Karpas-422 (cell line): Measurements from ENCODE around the gene QPCT. TPM values are rescaled to one million over a fixed set of nuclear protein-coding genes. Genes with fewer than 3 reads are reported as not detected.

Experiments
- DNase-seq: peaks from one replicate; pipeline ENCODE4 v3.0.0-alpha.2; 2015
- H2AFZ ChIP-seq: fragments of 200-600 bp; sonication (generic); 2 replicates; pipeline ENCODE4 v1.6.1; 2014; ENCODE audit warnings: antibody characterized with exemption, low read length, mixed read lengths
- H3K27ac ChIP-seq: fragments of 200-600 bp; sonication (generic); 2 replicates; pipeline ENCODE4 v1.5.1; 2014; ENCODE audit warnings: mild to moderate bottlenecking, low read length, moderate library complexity
- H3K27me3 ChIP-seq: fragments of 200-600 bp; sonication (generic); 2 replicates; pipeline ENCODE4 v1.6.1; 2014; ENCODE audit warnings: low read length, mixed read lengths
- H3K36me3 ChIP-seq: fragments of 200-600 bp; sonication (generic); 2 replicates; pipeline ENCODE4 v1.6.1; 2014; ENCODE audit warnings: low read length, mixed read lengths; ENCODE audit not compliant: insufficient read depth
- H3K4me1 ChIP-seq: fragments of 200-600 bp; sonication (generic); 2 replicates; pipeline ENCODE4 v1.6.1; 2014; ENCODE audit warnings: mild to moderate bottlenecking, low read length, mixed read lengths
- H3K4me2 ChIP-seq: fragments of 200-600 bp; sonication (generic); 2 replicates; pipeline ENCODE4 v1.6.1; 2014; ENCODE audit warnings: low read length, low read depth, mild to moderate bottlenecking; ENCODE audit not compliant: poor library complexity, severe bottlenecking
- H3K4me3 ChIP-seq: fragments of 200-600 bp; sonication (generic); 2 replicates; pipeline ENCODE4 v1.5.1; 2014; ENCODE audit warnings: mild to moderate bottlenecking, antibody characterized with exemption, low read length, mixed read lengths
- H3K79me2 ChIP-seq: fragments of 200-600 bp; sonication (generic); 2 replicates; pipeline ENCODE4 v1.6.1; 2014; ENCODE audit warnings: mild to moderate bottlenecking, low read length, mixed read lengths
- H3K9ac ChIP-seq: fragments of 200-600 bp; sonication (generic); 2 replicates; pipeline ENCODE4 v1.6.0; 2014; ENCODE audit warnings: low read length
- H3K9me2 ChIP-seq: fragments of 200-600 bp; sonication (generic), shearing (Covaris generic); replicated peaks from 2 replicates; pipeline ENCODE4 v1.6.0; 2014; ENCODE audit warnings: mild to moderate bottlenecking, low read length, moderate library complexity; ENCODE audit not compliant: insufficient read depth
- H3K9me3 ChIP-seq: fragments of 300-700, 200-600 bp; sonication (generic); 2 replicates; pipeline ENCODE4 v1.6.1; 2014; ENCODE audit warnings: low read length, mixed read lengths
- H4K20me1 ChIP-seq: fragments of 200-600 bp; sonication (generic); 2 replicates; pipeline ENCODE4 v1.6.1; 2014; ENCODE audit warnings: mild to moderate bottlenecking, antibody characterized with exemption, low read length, low read depth; ENCODE audit not compliant: insufficient read depth
- total RNA-seq: library from RNA; depleted of rRNA; stranded (reverse); fragments of >200 nt; shearing (Covaris generic); gene quantifications from 2 replicates; pipeline ENCODE4 v1.2.3, GENCODE V29; 2014; ENCODE audit warnings: low replicate concordance

QPCT gene
- total RNA-seq, 1 experiment from 2014 or later = 4.8 TPM

DNA sequence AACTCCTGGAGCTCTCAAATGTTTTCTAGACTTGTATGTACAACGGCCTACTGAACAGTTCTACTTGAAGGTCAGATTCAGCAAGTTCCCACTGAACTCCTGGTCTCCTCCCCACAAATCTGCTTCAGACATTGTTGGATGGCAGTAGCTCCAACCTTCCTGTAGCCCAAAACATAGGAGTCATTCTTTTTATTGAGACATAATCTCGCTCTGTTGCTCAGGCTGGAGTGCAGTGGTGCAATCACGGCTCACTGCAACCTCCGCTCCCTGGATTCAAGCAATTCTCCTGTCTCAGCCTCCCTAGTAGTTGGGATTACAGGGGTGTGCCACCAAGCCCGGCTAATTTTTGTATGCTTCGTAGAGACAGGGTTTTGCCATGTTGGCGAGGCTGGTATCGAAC is 47.3 kb downstream of the QPCT start:
- no peak overlapping the region for H3K27ac ChIP-seq

GRCh38 chr2:37392428-37392827 is 48.0 kb downstream of the QPCT start:
- Histone ChIP-seq H3K79me2 (no peaks in the 10 kb centered on the region), H3K4me1 (peaks cover 22% of the 10 kb centered on the region), H2AFZ (no peak overlapping the region), H3K36me3 (no peaks in the 10 kb centered on the region), H3K4me3 (no peak overlapping the region), H3K4me2 (no peak overlapping the region), H4K20me1 (no peaks in the 10 kb centered on the region), H3K27me3 (no peaks in the 10 kb centered on the region), H3K9me2 (no peaks in the 10 kb centered on the region), H3K9ac (no peak overlapping the region), H3K27ac (no peak overlapping the region), H3K9me3 (no peaks in the 10 kb centered on the region)
- no peak for DNase-seq

More for the DNA sequence above, 47.3 kb downstream of the QPCT start:
- H3K79me2 ChIP-seq = no peaks in the 10 kb centered on the region
- H3K9ac ChIP-seq = no peak overlapping the region
- H3K36me3 ChIP-seq = no peaks in the 10 kb centered on the region
- no peaks in the 10 kb centered on the region for H3K9me2 ChIP-seq
- H3K9me3 ChIP-seq = no peaks in the 10 kb centered on the region
- no peaks in the 10 kb centered on the region for H3K27me3 ChIP-seq
- no peak for DNase-seq
- no peaks in the 10 kb centered on the region for H4K20me1 ChIP-seq
- H3K4me2 ChIP-seq = no peak overlapping the region
- no peak overlapping the region for H3K4me3 ChIP-seq
- no peak overlapping the region for H2AFZ ChIP-seq
- peaks cover 22% of the 10 kb centered on the region for H3K4me1 ChIP-seq

GRCh38 chr2:37394263-37394662 is 49.8 kb downstream of the QPCT start:
- DNase-seq = no peak
- H3K4me1 ChIP-seq = peaks cover 20% of the 10 kb centered on the region
- no peak overlapping the region for H2AFZ ChIP-seq
- H3K9me3 ChIP-seq = no peaks in the 10 kb centered on the region
- H3K27ac ChIP-seq = no peak overlapping the region
- no peaks in the 10 kb centered on the region for H3K9me2 ChIP-seq
- no peaks in the 10 kb centered on the region for H3K36me3 ChIP-seq
- H3K9ac ChIP-seq = no peak overlapping the region
- H3K79me2 ChIP-seq = no peaks in the 10 kb centered on the region
- H3K27me3 ChIP-seq = no peaks in the 10 kb centered on the region
- H4K20me1 ChIP-seq = no peaks in the 10 kb centered on the region
- no peak overlapping the region for H3K4me2 ChIP-seq
- H3K4me3 ChIP-seq = no peak overlapping the region

- no peak overlapping the region for H2AFZ ChIP-seq
- H3K79me2 ChIP-seq = no peaks in the 10 kb centered on the region
- H3K4me2 ChIP-seq = no peak overlapping the region
- H3K9me3 ChIP-seq = no peaks in the 10 kb centered on the region
- no peaks in the 10 kb centered on the region for H3K36me3 ChIP-seq
- H3K9ac ChIP-seq = no peak overlapping the region
- no peak for DNase-seq
- H4K20me1 ChIP-seq = no peaks in the 10 kb centered on the region
- no peaks in the 10 kb centered on the region for H3K27me3 ChIP-seq
- H3K27ac ChIP-seq = no peak overlapping the region
- no peaks in the 10 kb centered on the region for H3K9me2 ChIP-seq
- no peak overlapping the region for H3K4me3 ChIP-seq
- peaks cover 13% of the 10 kb centered on the region for H3K4me1 ChIP-seq
Measured at GRCh38 chr2:37394796-37395555, 50.5 kb downstream of the QPCT start.

DNA sequence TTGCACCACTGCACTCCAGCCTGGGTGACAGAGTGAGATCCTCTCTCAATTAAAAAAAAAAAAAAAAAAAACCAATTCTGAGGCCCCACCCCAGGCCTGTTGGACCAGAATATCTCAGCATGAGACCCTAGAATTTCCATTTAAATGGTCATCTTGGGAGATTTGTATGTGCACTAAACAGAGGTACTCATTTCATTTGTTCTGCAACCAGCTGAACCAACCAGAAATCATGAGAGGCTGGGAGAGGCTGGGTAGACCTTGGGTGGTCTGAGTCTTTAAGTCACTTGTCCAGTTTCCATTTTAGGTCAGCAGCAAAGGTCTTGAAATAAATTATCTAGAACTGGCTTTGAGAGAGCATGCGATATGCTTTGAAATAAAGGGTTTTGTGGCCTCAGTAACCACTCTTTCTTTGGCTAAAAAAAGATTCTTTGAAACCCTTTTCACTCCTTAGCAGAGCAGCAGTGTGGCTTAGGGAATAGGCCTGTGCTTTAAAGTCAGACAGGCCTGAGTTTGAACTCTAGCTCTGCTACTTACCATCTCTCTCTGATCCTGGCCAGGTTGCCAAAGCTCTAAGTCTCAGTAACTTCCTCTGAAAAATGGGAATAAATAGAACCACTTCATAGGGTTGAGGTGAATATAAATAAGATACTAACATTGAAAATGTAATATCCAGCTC is 52.6 kb downstream of the QPCT start:
- Histone ChIP-seq H3K27ac (no peak overlapping the region), H3K9me3 (no peaks in the 10 kb centered on the region)

GRCh38 chr2:37398990-37399389 is 54.6 kb downstream of the QPCT start:
- DNase-seq = no peak
- H3K36me3 ChIP-seq = no peaks in the 10 kb centered on the region
- no peaks in the 10 kb centered on the region for H3K79me2 ChIP-seq
- H3K27me3 ChIP-seq = no peaks in the 10 kb centered on the region
- no peaks in the 10 kb centered on the region for H3K9me3 ChIP-seq
- no peak overlapping the region for H3K27ac ChIP-seq
- H3K4me2 ChIP-seq = no peak overlapping the region
- H3K4me3 ChIP-seq = no peak overlapping the region
- H3K9ac ChIP-seq = no peak overlapping the region
- H2AFZ ChIP-seq = no peak overlapping the region
- no peaks in the 10 kb centered on the region for H4K20me1 ChIP-seq
- no peaks in the 10 kb centered on the region for H3K9me2 ChIP-seq
- H3K4me1 ChIP-seq = no peaks in the 10 kb centered on the region

More for the DNA sequence above, 52.6 kb downstream of the QPCT start:
- H3K36me3 ChIP-seq = no peaks in the 10 kb centered on the region
- no peak overlapping the region for H3K9ac ChIP-seq
- H2AFZ ChIP-seq = no peak overlapping the region
- H3K4me2 ChIP-seq = no peak overlapping the region
- no peak overlapping the region for H3K4me3 ChIP-seq
- no peaks in the 10 kb centered on the region for H4K20me1 ChIP-seq
- H3K4me1 ChIP-seq = no peaks in the 10 kb centered on the region
- H3K79me2 ChIP-seq = no peaks in the 10 kb centered on the region
- H3K9me2 ChIP-seq = no peaks in the 10 kb centered on the region
- no peaks in the 10 kb centered on the region for H3K27me3 ChIP-seq
- no peak for DNase-seq

DNA sequence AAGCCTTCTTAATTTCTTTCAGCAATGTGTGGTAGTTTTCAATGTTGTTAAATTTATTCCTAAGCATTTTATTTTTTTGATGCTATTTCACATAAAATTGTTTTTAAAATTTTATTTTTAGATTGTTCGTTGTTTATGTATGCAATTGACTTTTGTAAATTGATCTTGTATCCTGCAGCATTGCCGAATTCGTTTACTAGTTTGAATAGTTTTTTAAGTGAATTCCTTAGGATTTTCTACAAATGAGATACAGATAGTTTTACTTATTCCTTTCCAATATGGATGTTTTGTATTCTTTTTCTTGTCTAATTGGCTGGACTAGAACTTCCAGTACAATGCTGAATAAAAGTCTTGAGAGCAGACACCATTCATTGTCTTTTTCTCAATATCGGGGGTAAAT is 55.6 kb downstream of the QPCT start:
- H3K4me1 ChIP-seq = no peaks in the 10 kb centered on the region
- no peaks in the 10 kb centered on the region for H3K36me3 ChIP-seq
- H3K9me3 ChIP-seq = no peaks in the 10 kb centered on the region
- H2AFZ ChIP-seq = no peak overlapping the region
- H3K27ac ChIP-seq = no peak overlapping the region
- no peaks in the 10 kb centered on the region for H3K27me3 ChIP-seq
- H4K20me1 ChIP-seq = no peaks in the 10 kb centered on the region
- peak; percentile 34 for DNase-seq
- H3K4me2 ChIP-seq = no peak overlapping the region
- no peak overlapping the region for H3K4me3 ChIP-seq
- no peak overlapping the region for H3K9ac ChIP-seq
- no peaks in the 10 kb centered on the region for H3K79me2 ChIP-seq
- H3K9me2 ChIP-seq = no peaks in the 10 kb centered on the region

GRCh38 chr2:37402636-37403035 is 58.2 kb downstream of the QPCT start:
- Histone ChIP-seq H3K4me3 (no peak overlapping the region), H3K27ac (no peak overlapping the region), H3K9ac (no peak overlapping the region), H3K27me3 (no peaks in the 10 kb centered on the region), H3K36me3 (no peaks in the 10 kb centered on the region), H4K20me1 (no peaks in the 10 kb centered on the region), H3K79me2 (no peaks in the 10 kb centered on the region), H3K9me3 (no peaks in the 10 kb centered on the region), H3K9me2 (no peaks in the 10 kb centered on the region), H3K4me1 (no peaks in the 10 kb centered on the region), H3K4me2 (no peak overlapping the region), H2AFZ (no peak overlapping the region)
- DNase-seq = peak; percentile 41
